OCI-LY1 (cell line): ENCODE results near the gene ATP9B.

Source experiments
- H2AFZ ChIP-seq: fragments of 200-600 bp; sonication (generic), shearing (Covaris generic); 2 replicates; pipeline ENCODE4 v1.6.0; 2014; ENCODE audit warnings: antibody characterized with exemption, mild to moderate bottlenecking, low read length
- H3F3A ChIP-seq: fragments of 200-600 bp; sonication (generic), shearing (Covaris generic); 2 replicates; pipeline ENCODE4 v1.6.0; 2014; ENCODE audit warnings: mild to moderate bottlenecking, antibody characterized with exemption, low read length, moderate library complexity; ENCODE audit not compliant: insufficient read depth
- H3K27ac ChIP-seq: fragments of 200-600 bp; sonication (generic); 2 replicates; pipeline ENCODE4 v1.5.1; 2014; ENCODE audit warnings: low read length, mixed run types, mild to moderate bottlenecking, low read depth; ENCODE audit not compliant: poor library complexity, severe bottlenecking
- H3K27me3 ChIP-seq: fragments of 200-600 bp; sonication (generic); 2 replicates; pipeline ENCODE4 v1.6.0; 2014; ENCODE audit warnings: antibody characterized with exemption, mild to moderate bottlenecking, low read length, moderate library complexity; ENCODE audit not compliant: insufficient read depth
- H3K36me3 ChIP-seq: fragments of 200-600 bp; sonication (generic); 2 replicates; pipeline ENCODE4 v1.6.1; 2014; ENCODE audit warnings: mild to moderate bottlenecking, antibody characterized with exemption, low read length, moderate library complexity, mixed read lengths; ENCODE audit not compliant: insufficient read depth
- H3K4me1 ChIP-seq: fragments of 200-600 bp; sonication (generic); 2 replicates; pipeline ENCODE4 v1.5.1; 2014; ENCODE audit warnings: mild to moderate bottlenecking, low read length, moderate library complexity; ENCODE audit not compliant: insufficient read depth, severe bottlenecking
- H3K4me2 ChIP-seq: fragments of 200-600 bp; sonication (generic), shearing (Covaris generic); 2 replicates; pipeline ENCODE4 v1.6.1; 2014; ENCODE audit warnings: low read length
- H3K4me3 ChIP-seq: fragments of 200-600 bp; sonication (generic); 2 replicates; pipeline ENCODE4 v1.5.1; 2014; ENCODE audit warnings: low read length, low read depth, mild to moderate bottlenecking, mixed read lengths; ENCODE audit not compliant: poor library complexity, severe bottlenecking
- H3K79me2 ChIP-seq: fragments of 200-600 bp; shearing (Covaris generic); 2 replicates; pipeline ENCODE4 v1.6.1; 2016; ENCODE audit warnings: mixed run types, low read length, mixed read lengths; ENCODE audit not compliant: insufficient read depth
- H3K9ac ChIP-seq: fragments of 200-600 bp; sonication (generic), shearing (Covaris generic); 2 replicates; pipeline ENCODE4 v1.6.1; 2014; ENCODE audit warnings: mild to moderate bottlenecking, low read length, mixed read lengths
- H3K9me2 ChIP-seq: fragments of 200-600 bp; sonication (generic), shearing (Covaris generic); 2 replicates; pipeline ENCODE4 v1.6.1; 2014; ENCODE audit warnings: low read depth, mild to moderate bottlenecking, low read length, mixed read lengths
- H3K9me3 ChIP-seq: fragments of 200-600 bp; shearing (Covaris generic); 2 replicates; pipeline ENCODE4 v1.6.1; 2014; ENCODE audit warnings: low read length, mixed read lengths
- H4K20me1 ChIP-seq: fragments of 200-600 bp; sonication (generic), shearing (Covaris generic); 2 replicates; pipeline ENCODE4 v1.6.0; 2016; ENCODE audit warnings: mild to moderate bottlenecking, low read length; ENCODE audit not compliant: insufficient read depth
- EZH2 ChIP-seq: fragments of 200-600 bp; sonication (generic), shearing (Covaris generic); IDR thresholded peaks from 2 replicates; pipeline ENCODE4 v1.8.0; 2017; ENCODE audit warnings: borderline replicate concordance, mixed run types, mild to moderate bottlenecking, antibody characterized with exemption, low read length, moderate library complexity, mixed read lengths
- TF ChIP-seq, protein P1 (sequence below): fragments of 200-600 bp; sonication (generic), shearing (Covaris generic); IDR thresholded peaks from 2 replicates; pipeline ENCODE4 v1.5.1; 2017; ENCODE audit warnings: mild to moderate bottlenecking, antibody characterized with exemption, low read length, moderate library complexity, mixed read lengths

Gene ATP9B

DNA sequence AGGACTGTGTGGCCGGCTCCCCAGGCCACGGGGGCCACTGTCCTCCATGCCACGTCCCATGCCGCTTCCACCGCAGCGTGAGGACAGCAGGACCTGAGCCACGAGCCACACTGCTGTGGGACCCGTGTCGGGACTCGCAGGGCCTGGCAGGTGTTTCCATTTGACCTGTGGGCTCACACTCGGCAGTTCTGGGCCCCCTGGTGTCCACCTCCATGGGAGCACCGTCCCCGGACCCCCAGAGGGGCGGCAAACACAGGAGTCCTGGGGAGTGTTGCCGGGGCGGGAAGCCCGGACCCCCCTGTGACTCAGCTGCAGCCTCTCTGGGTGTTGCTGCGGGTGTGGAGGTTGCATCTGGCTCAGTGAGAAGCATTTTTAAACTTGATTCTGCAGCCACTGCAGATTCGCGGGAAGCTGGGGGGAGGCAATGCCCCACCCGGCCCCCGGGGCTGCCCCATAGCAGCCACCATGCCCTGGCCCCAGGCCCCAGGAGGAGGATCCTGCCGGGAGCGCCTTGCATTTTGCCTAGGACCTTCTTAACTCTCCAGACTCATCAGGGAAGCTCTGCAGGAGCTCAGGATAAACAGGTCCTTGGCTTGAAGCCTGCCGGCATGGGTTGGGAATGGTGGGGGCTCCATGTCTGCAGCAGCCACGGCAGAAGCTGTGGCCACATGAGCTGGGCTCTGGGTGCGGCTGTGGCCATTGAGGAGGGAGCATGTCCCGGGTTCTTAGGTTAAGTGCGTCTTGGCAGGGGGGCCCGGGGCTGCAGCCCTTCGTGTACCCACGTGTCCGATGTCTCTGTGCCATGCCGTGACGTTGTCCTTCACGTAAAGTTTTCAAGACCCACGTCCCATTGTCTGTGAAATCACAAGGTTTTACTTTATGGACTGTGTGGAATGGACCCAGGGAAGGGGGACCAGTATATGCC lies 357.4 kb downstream of the ATP9B start:
- no peaks in the 10 kb centered on the region for H3K27me3 ChIP-seq
- TF ChIP-seq, protein P1, sequence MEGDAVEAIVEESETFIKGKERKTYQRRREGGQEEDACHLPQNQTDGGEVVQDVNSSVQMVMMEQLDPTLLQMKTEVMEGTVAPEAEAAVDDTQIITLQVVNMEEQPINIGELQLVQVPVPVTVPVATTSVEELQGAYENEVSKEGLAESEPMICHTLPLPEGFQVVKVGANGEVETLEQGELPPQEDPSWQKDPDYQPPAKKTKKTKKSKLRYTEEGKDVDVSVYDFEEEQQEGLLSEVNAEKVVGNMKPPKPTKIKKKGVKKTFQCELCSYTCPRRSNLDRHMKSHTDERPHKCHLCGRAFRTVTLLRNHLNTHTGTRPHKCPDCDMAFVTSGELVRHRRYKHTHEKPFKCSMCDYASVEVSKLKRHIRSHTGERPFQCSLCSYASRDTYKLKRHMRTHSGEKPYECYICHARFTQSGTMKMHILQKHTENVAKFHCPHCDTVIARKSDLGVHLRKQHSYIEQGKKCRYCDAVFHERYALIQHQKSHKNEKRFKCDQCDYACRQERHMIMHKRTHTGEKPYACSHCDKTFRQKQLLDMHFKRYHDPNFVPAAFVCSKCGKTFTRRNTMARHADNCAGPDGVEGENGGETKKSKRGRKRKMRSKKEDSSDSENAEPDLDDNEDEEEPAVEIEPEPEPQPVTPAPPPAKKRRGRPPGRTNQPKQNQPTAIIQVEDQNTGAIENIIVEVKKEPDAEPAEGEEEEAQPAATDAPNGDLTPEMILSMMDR = no peak
- no peak for TF ChIP-seq EZH2
- peaks cover 86% of the 10 kb centered on the region for H3K36me3 ChIP-seq
- no peak overlapping the region for H3K4me3 ChIP-seq
- H3K79me2 ChIP-seq = peaks cover 53% of the 10 kb centered on the region
- H3K27ac ChIP-seq = no peak overlapping the region
- no peak overlapping the region for H3K4me2 ChIP-seq
- no peak overlapping the region for H3K9ac ChIP-seq
- H3K4me1 ChIP-seq = no peaks in the 10 kb centered on the region
- no peaks in the 10 kb centered on the region; the same call in 1 of the 2 replicates for H3F3A ChIP-seq
- H3K9me3 ChIP-seq = no peaks in the 10 kb centered on the region
- no peaks in the 10 kb centered on the region for H3K9me2 ChIP-seq
- H2AFZ ChIP-seq = no peak overlapping the region
- no peaks in the 10 kb centered on the region for H4K20me1 ChIP-seq

DNA sequence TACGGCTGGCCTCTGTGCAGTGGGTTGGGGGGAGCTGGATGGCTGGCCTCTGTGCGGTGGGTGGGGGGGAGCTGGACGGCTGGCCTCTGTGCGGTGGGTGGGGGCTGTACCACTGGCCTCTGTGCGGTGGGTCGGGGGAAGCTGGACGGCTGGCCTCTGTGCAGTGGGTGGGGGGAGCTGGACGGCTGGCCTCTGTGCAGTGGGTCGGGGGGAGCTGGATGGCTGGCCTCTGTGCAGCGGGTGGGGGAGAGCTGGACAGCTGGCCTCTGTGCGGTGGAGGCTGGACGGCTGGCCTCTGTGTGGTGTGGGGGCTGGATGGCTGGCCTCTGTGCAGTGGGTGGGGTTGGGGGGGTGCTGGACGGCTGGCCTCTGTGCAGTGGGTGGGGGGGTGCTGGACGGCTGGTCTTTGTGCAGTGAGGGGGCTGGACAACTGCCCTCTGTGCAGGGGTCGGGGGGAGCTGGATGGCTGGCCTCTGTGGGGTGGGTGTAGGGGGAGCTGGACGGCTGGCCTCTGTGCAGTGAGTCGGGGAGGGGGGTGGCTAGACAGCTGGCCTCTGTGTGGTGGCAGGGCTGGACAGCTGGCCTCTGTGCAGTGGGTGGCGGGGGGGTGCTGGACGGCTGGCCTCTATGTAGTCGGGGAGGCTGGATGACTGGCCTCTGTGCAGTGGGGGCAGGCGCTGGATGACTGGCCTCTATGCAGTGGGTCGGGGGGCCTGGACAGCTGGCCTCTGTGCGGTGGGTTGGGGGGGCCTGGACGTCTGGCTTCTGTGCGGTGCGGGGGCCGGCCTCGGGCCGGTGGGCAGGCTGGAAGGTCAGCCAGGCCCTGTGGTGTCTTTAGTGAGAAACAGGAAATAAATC lies 358.4 kb downstream of the ATP9B start:
- Histone ChIP-seq H3K36me3 (peaks cover 85% of the 10 kb centered on the region), H3K79me2 (peaks cover 51% of the 10 kb centered on the region), H3K4me3 (no peak overlapping the region), H3K4me2 (no peak overlapping the region), H3K9ac (no peak overlapping the region), H3F3A (no peaks in the 10 kb centered on the region; the same call in 1 of the 2 replicates), H3K9me2 (no peaks in the 10 kb centered on the region), H2AFZ (no peak overlapping the region), H3K4me1 (peaks cover 5% of the 10 kb centered on the region), H3K9me3 (no peaks in the 10 kb centered on the region), H3K27me3 (no peaks in the 10 kb centered on the region), H3K27ac (no peak overlapping the region), H4K20me1 (no peaks in the 10 kb centered on the region)
- no peak for TF ChIP-seq EZH2
- TF ChIP-seq, protein P1 = no peak
